ENCODE measurements around the gene BCR. TPM values are rescaled to one million over a fixed set of nuclear protein-coding genes. Genes with fewer than 3 reads are reported as not detected.

Gene BCR
- total and polyA plus RNA-seq, 2 donors (not counting 1 experiment from before 2014, with no cell fraction given): 15.7 to 66.6 TPM

DNA sequence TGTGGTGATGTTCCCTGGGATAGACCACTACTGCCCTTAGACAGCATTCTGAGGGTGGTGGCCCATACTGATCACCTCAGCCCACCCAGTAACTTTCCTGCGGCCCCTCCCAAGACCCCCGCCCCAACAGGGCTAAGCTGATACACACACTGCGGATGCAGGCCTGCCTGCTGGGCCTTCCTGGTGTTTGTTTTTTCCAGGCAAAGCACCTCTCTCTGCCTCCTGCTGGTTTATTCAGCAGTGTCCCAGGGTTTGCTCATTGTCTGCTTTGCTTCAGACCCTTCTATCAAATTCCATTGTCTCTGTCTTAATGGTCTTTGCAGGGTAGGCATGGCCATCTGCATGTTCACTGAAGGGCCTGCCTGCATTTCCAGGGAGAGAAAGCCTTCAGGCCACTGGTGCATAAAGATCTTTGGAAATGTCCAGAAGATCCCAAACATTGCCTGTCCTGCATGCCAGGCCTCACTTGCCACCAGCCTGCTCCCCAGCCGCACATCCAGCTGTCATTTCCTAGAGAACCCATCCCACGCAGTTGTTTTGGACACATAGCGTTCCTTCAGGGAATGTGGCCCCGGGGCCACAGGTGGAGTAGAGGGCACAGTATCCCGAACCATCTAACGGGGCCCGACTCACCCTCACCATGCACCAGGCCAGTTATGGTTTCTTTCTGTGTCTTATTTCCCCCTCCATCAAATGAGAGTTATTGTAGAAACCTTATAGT, 50.2 kb downstream of the BCR start:
- H3K27ac ChIP-seq (ENCODE audit: insufficient read depth, low read length): no peak overlapping the region
- H3K4me2 ChIP-seq (ENCODE audit: extremely low read depth, insufficient read depth, low read length): no peak overlapping the region
- peaks cover 6% of the 10 kb centered on the region for H3K4me1 ChIP-seq (ENCODE audit: control insufficient read depth, extremely low read depth, insufficient read depth, low read length)

DNA sequence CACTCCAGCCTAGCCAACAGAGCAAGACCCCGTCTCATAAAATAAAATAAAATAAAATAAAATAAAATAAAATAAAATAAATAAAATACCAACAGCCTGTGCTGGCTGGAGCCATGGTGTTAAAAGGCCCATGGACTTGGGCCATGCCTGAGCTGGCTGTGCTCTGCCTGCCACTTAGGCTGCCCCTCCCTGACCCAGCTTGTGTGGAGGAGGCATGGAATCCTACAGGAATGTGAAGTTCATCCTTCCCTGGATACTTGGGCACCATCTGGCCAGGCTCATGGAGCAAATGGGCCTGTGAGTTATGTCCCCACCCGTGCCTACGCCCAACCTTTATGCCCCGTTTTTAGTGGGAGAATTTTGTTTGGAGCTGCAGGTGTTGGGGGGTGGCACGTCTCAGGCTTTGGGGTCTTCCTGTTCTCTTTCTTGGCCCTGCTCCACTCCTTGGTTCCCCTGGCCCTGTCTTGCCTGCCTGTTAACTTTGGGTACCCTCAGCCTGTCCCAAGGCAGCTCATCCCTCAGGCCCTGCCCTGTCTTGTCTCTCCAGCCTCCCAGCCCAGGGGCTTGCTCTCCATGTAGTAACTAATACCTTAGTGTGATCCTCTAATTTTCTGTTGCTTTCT, 51.3 kb downstream of the BCR start:
- peaks cover 8% of the 10 kb centered on the region for H3K79me2 ChIP-seq (ENCODE audit: control insufficient read depth, insufficient read depth, low read length)
- no peak overlapping the region for H3K9ac ChIP-seq (ENCODE audit: insufficient read depth, low read length)
- no peak overlapping the region for H2AFZ ChIP-seq (ENCODE audit: low read length)
- DNase-seq (ENCODE audit: low read depth in 2 of 2): no peak
- TF ChIP-seq EZH2 (IDR thresholded peaks at IDR 0.05; ENCODE audit: low read length, missing control alignments): no peak
- no peak for TF ChIP-seq CTCF (conservative IDR thresholded peaks at IDR 0.05 in 1 of 2, IDR thresholded peaks at IDR 0.05 in 1 of 2; ENCODE audit: low read depth in 1 of 2, low read length in 2 of 2)
- H3K4me2 ChIP-seq (ENCODE audit: extremely low read depth, insufficient read depth, low read length): no peak overlapping the region
- H3K36me3 ChIP-seq (ENCODE audit: control insufficient read depth, insufficient read depth, low read length): no peaks in the 10 kb centered on the region
- no peaks in the 10 kb centered on the region for H4K20me1 ChIP-seq (ENCODE audit: control insufficient read depth, extremely low read depth, insufficient read depth, low read length)
- no peak overlapping the region for H3K27ac ChIP-seq (ENCODE audit: insufficient read depth, low read length)
- H3K27me3 ChIP-seq (ENCODE audit: control insufficient read depth, insufficient read depth, low read length): no peaks in the 10 kb centered on the region
- H3K9me3 ChIP-seq (ENCODE audit: control insufficient read depth, insufficient read depth, low read depth, low read length): no peaks in the 10 kb centered on the region
- H3K4me3 ChIP-seq (replicated peaks in 1 of 4; ENCODE audit: control extremely low read depth in 1 of 4, insufficient read depth in 1 of 4, low read depth in 3 of 4, low read length in 4 of 4): no peak overlapping the region
- H3K4me1 ChIP-seq (ENCODE audit: control insufficient read depth, extremely low read depth, insufficient read depth, low read length): peaks cover 7% of the 10 kb centered on the region

More for the DNA sequence above, 50.2 kb downstream of the BCR start:
- TF ChIP-seq EZH2 (IDR thresholded peaks at IDR 0.05; ENCODE audit: low read length, missing control alignments) (no peak), CTCF (conservative IDR thresholded peaks at IDR 0.05 in 1 of 2, IDR thresholded peaks at IDR 0.05 in 1 of 2; ENCODE audit: low read depth in 1 of 2, low read length in 2 of 2) (no peak)
- Histone ChIP-seq H3K4me3 (replicated peaks in 1 of 4; ENCODE audit: control extremely low read depth in 1 of 4, insufficient read depth in 1 of 4, low read depth in 3 of 4, low read length in 4 of 4) (no peak overlapping the region), H3K79me2 (ENCODE audit: control insufficient read depth, insufficient read depth, low read length) (peaks cover 6% of the 10 kb centered on the region), H2AFZ (ENCODE audit: low read length) (no peak overlapping the region), H4K20me1 (ENCODE audit: control insufficient read depth, extremely low read depth, insufficient read depth, low read length) (no peaks in the 10 kb centered on the region), H3K9me3 (ENCODE audit: control insufficient read depth, insufficient read depth, low read depth, low read length) (no peaks in the 10 kb centered on the region), H3K9ac (ENCODE audit: insufficient read depth, low read length) (no peak overlapping the region), H3K36me3 (ENCODE audit: control insufficient read depth, insufficient read depth, low read length) (no peaks in the 10 kb centered on the region), H3K27me3 (ENCODE audit: control insufficient read depth, insufficient read depth, low read length) (no peaks in the 10 kb centered on the region)
- no peak for DNase-seq (ENCODE audit: low read depth in 2 of 2)

GRCh38 chr22:23232094-23232905, 52.0 kb downstream of the BCR start:
- Histone ChIP-seq H3K27ac (ENCODE audit: insufficient read depth, low read length) (no peak overlapping the region), H3K79me2 (ENCODE audit: control insufficient read depth, insufficient read depth, low read length) (peaks cover 8% of the 10 kb centered on the region), H3K4me1 (ENCODE audit: control insufficient read depth, extremely low read depth, insufficient read depth, low read length) (peaks cover 12% of the 10 kb centered on the region), H3K4me2 (ENCODE audit: extremely low read depth, insufficient read depth, low read length) (no peak overlapping the region), H3K9ac (ENCODE audit: insufficient read depth, low read length) (no peak overlapping the region), H3K27me3 (ENCODE audit: control insufficient read depth, insufficient read depth, low read length) (no peaks in the 10 kb centered on the region), H3K4me3 (replicated peaks in 1 of 4; ENCODE audit: control extremely low read depth in 1 of 4, insufficient read depth in 1 of 4, low read depth in 3 of 4, low read length in 4 of 4) (no peak overlapping the region), H4K20me1 (ENCODE audit: control insufficient read depth, extremely low read depth, insufficient read depth, low read length) (no peaks in the 10 kb centered on the region), H2AFZ (ENCODE audit: low read length) (no peak overlapping the region), H3K9me3 (ENCODE audit: control insufficient read depth, insufficient read depth, low read depth, low read length) (no peaks in the 10 kb centered on the region), H3K36me3 (ENCODE audit: control insufficient read depth, insufficient read depth, low read length) (no peaks in the 10 kb centered on the region)
- TF ChIP-seq EZH2 (IDR thresholded peaks at IDR 0.05; ENCODE audit: low read length, missing control alignments) (no peak), CTCF (conservative IDR thresholded peaks at IDR 0.05 in 1 of 2, IDR thresholded peaks at IDR 0.05 in 1 of 2; ENCODE audit: low read depth in 1 of 2, low read length in 2 of 2) (no peak)
- no peak for DNase-seq (ENCODE audit: low read depth in 2 of 2)
